ENCODE measurements around the gene CDK2AP2.

The CDK2AP2 gene

GRCh38 chr11:67464411-67465188 is 43.4 kb downstream of the CDK2AP2 start:
- DNase-seq (ENCODE audit: extremely low read depth, low read depth) = no peak
- TF ChIP-seq CTCF (IDR thresholded peaks at IDR 0.05; ENCODE audit: low read depth, low read length) = no peak

GRCh38 chr11:67463680-67464410 is 44.1 kb downstream of the CDK2AP2 start:
- no peak for DNase-seq (ENCODE audit: extremely low read depth, low read depth)
- no peak for TF ChIP-seq CTCF (IDR thresholded peaks at IDR 0.05; ENCODE audit: low read depth, low read length)

GRCh38 chr11:67463186-67463585 is 44.8 kb downstream of the CDK2AP2 start:
- DNase-seq (ENCODE audit: extremely low read depth, low read depth) = no peak
- TF ChIP-seq CTCF (IDR thresholded peaks at IDR 0.05; ENCODE audit: low read depth, low read length) = no peak

GRCh38 chr11:67458266-67458665 is 49.7 kb downstream of the CDK2AP2 start:
- no peak for DNase-seq (ENCODE audit: extremely low read depth, low read depth)
- no peak for TF ChIP-seq CTCF (IDR thresholded peaks at IDR 0.05; ENCODE audit: low read depth, low read length)

GRCh38 chr11:67457453-67457852 is 50.5 kb downstream of the CDK2AP2 start:
- TF ChIP-seq CTCF (IDR thresholded peaks at IDR 0.05; ENCODE audit: low read depth, low read length) = no peak

More at GRCh38 chr11:67457453-67457852, 50.5 kb downstream of the CDK2AP2 start:
- DNase-seq (ENCODE audit: extremely low read depth, low read depth) = no peak

Measured in AG09319 (cell line).